Mesothelial cell of epicardium (in vitro differentiated cells): ENCODE results near the gene NSRP1. TPM values are rescaled to one million over a fixed set of nuclear protein-coding genes. Genes with fewer than 3 reads are reported as not detected.

ENCODE experiments used
- DNase-seq, 2 experiments: peaks; one replicate each; pipeline ENCODE4 v3.0.0; 2021; ENCODE audit warnings: low spot score in 2 of 2; ENCODE audit not compliant: unreplicated experiment in 2 of 2
- H3K27ac Mint-ChIP-seq: 2 replicates; pipeline ENCODE4 v1.8.0; 2021; ENCODE audit warnings: mixed read lengths
- H3K27me3 Mint-ChIP-seq: 2 replicates; pipeline ENCODE4 v1.8.0; 2021; ENCODE audit warnings: low read depth, mixed read lengths
- H3K36me3 Mint-ChIP-seq: 2 replicates; pipeline ENCODE4 v1.8.0; 2021; ENCODE audit warnings: mixed read lengths
- H3K4me1 Mint-ChIP-seq: 2 replicates; pipeline ENCODE4 v1.8.0; 2021; ENCODE audit warnings: mixed read lengths
- H3K4me3 Mint-ChIP-seq: 2 replicates; pipeline ENCODE4 v1.8.0; 2021; ENCODE audit warnings: mild to moderate bottlenecking, moderate library complexity, mixed read lengths
- H3K9me3 Mint-ChIP-seq: 2 replicates; pipeline ENCODE4 v1.8.0; 2021; ENCODE audit warnings: mixed read lengths
- CTCF ChIP-seq: fragments of 200-600 bp; sonication (generic); IDR thresholded peaks from one replicate; pipeline ENCODE4 v1.5.0; 2021; ENCODE audit warnings: antibody characterized with exemption; ENCODE audit not compliant: unreplicated experiment
- total RNA-seq: library from RNA; stranded (reverse); gene quantifications from 3 replicates; pipeline ENCODE4 v1.2.1, GENCODE V29; 2021

NSRP1 gene
- total RNA-seq, 1 donor from 2014 or later = 32.7 TPM

DNA sequence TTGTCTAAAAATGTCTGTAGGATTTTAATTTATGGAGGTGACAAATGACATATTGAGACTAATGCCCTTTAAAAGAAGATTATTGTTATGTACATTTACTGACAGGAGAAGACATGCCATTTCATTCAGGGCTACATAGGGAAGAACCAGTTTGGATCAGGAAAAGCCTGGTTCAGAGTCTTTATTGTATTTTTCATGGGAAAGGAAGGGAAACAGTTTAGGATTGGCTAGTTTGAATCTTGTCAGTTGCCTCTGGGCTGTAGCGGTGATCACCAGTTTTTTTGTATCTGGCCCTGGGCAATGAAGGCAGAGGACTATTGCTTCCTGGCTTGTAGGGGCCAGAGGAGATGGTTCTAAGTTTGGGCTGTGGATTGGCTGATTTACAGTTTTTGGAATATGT is 31.8 kb downstream of the NSRP1 start:
- peak overlapping the region; percentile 14 for H3K27ac Mint-ChIP-seq
- H3K27me3 Mint-ChIP-seq = no peaks in the 10 kb centered on the region

DNA sequence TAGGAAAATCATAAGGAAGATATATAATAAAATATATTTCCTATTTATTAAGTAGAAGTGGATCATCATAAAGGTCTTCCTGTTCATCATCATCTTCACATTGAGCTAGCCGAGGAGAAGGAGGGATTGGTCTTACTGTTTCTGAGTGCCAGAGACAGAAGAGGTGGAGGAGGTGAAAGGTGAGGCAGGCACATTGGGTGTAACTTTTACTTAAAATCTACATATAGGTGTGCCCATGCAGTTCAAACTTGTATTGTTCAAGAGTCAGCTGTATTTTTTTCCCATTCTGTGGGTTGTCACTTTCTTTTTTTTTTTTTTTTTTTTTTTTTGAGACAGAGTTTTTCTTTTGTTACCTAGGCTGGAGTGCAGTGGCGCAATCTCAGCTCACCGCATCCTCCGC is 34.9 kb downstream of the NSRP1 start:
- no peak for DNase-seq
- Mint-ChIP-seq H3K27me3 (no peaks in the 10 kb centered on the region), H3K27ac (no peak overlapping the region), H3K4me1 (no peaks in the 10 kb centered on the region), H3K4me3 (no peak overlapping the region), H3K36me3 (peaks cover 14% of the 10 kb centered on the region), H3K9me3 (no peaks in the 10 kb centered on the region)
- TF ChIP-seq CTCF = no peak

More for the DNA sequence above, 31.8 kb downstream of the NSRP1 start:
- Mint-ChIP-seq H3K4me3 (no peak overlapping the region), H3K9me3 (no peaks in the 10 kb centered on the region), H3K36me3 (peaks cover 14% of the 10 kb centered on the region), H3K4me1 (no peaks in the 10 kb centered on the region)
- no peak for DNase-seq
- TF ChIP-seq CTCF = no peak

- DNase-seq = no peak
- H3K4me1 Mint-ChIP-seq = no peaks in the 10 kb centered on the region
- peaks cover 11% of the 10 kb centered on the region for H3K9me3 Mint-ChIP-seq
- no peak overlapping the region for H3K4me3 Mint-ChIP-seq
- TF ChIP-seq CTCF = no peak
- H3K36me3 Mint-ChIP-seq = peaks cover 31% of the 10 kb centered on the region
- no peak overlapping the region for H3K27ac Mint-ChIP-seq
- no peaks in the 10 kb centered on the region for H3K27me3 Mint-ChIP-seq
Measured at GRCh38 chr17:30153463-30153862, 36.8 kb downstream of the NSRP1 start.

DNA sequence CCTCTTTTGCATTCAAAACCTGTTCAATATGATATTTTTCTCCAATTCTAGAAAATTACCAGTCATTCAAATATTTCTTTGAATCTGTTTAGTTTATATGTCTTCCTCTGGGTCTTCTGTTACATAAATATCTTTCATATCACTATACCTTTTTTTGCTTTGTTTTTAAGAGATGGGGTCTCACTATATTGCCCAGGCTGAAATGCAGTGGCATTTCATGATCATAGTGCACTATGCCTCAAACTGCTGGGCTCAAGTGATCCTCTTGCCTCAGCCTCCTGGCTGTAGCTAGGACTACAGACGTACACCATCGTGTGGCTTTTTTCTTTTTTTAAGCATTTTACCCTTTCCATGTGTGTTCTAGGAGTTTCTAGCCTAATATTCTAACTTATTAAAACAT is 38.8 kb downstream of the NSRP1 start:
- peaks cover 48% of the 10 kb centered on the region for H3K36me3 Mint-ChIP-seq
- peaks cover 27% of the 10 kb centered on the region for H3K9me3 Mint-ChIP-seq
- no peaks in the 10 kb centered on the region for H3K27me3 Mint-ChIP-seq
- H3K4me1 Mint-ChIP-seq = no peaks in the 10 kb centered on the region
- DNase-seq = no peak
- no peak for TF ChIP-seq CTCF
- H3K4me3 Mint-ChIP-seq = no peak overlapping the region
- no peak overlapping the region for H3K27ac Mint-ChIP-seq

- no peak overlapping the region for H3K4me3 Mint-ChIP-seq
- no peak for DNase-seq
- no peaks in the 10 kb centered on the region for H3K4me1 Mint-ChIP-seq
- no peak overlapping the region for H3K27ac Mint-ChIP-seq
- peaks cover 33% of the 10 kb centered on the region for H3K9me3 Mint-ChIP-seq
- peaks cover 55% of the 10 kb centered on the region for H3K36me3 Mint-ChIP-seq
- no peak for TF ChIP-seq CTCF
- H3K27me3 Mint-ChIP-seq = no peaks in the 10 kb centered on the region
Measured at GRCh38 chr17:30158896-30159625, 42.4 kb downstream of the NSRP1 start.
